DND-41 (cell line): ENCODE measurements around the gene FHL5.

ENCODE experiments used
- EZH2 ChIP-seq: IDR thresholded peaks from 3 replicates; pipeline ENCODE4 v1.6.1; 2012; ENCODE audit warnings: borderline replicate concordance, low read depth, mild to moderate bottlenecking, moderate library complexity, low read length, inconsistent platforms; ENCODE audit not compliant: severe bottlenecking
- TF ChIP-seq, protein P1 (sequence below): IDR thresholded peaks from 2 replicates; pipeline ENCODE4 v1.5.1; 2012; ENCODE audit warnings: borderline replicate concordance, low read length, moderate library complexity, mild to moderate bottlenecking; ENCODE audit not compliant: poor library complexity, severe bottlenecking; ENCODE audit errors: extremely low read depth

DNA sequence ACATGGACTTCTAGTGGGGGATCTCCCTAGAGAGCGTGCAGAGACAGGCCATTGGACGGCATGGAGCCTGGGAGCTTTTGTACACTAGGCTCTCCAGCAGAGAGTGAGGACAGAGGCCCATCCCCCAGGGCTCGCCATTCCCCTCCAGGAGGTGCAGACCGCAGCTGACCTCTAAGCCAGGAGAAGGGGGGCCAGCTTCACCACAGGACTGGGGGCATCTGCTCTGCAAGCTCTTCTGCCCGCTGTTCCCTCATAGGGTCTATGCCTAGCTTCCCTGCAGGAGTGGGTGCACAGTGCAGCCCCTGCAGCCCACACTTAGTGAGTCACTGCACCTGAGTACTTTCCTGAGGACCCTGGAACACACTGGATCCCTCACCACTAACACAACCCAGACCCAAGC, 94.4 kb downstream of the FHL5 start:
- TF ChIP-seq, protein P1, sequence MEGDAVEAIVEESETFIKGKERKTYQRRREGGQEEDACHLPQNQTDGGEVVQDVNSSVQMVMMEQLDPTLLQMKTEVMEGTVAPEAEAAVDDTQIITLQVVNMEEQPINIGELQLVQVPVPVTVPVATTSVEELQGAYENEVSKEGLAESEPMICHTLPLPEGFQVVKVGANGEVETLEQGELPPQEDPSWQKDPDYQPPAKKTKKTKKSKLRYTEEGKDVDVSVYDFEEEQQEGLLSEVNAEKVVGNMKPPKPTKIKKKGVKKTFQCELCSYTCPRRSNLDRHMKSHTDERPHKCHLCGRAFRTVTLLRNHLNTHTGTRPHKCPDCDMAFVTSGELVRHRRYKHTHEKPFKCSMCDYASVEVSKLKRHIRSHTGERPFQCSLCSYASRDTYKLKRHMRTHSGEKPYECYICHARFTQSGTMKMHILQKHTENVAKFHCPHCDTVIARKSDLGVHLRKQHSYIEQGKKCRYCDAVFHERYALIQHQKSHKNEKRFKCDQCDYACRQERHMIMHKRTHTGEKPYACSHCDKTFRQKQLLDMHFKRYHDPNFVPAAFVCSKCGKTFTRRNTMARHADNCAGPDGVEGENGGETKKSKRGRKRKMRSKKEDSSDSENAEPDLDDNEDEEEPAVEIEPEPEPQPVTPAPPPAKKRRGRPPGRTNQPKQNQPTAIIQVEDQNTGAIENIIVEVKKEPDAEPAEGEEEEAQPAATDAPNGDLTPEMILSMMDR: no peak
- no peak for TF ChIP-seq EZH2
